ENCODE data around the gene TMEM41B.
"Not testable (repeated sequence)": the region's sequence is repeated elsewhere in the genome, so short reads cannot be mapped to it uniquely, and the experiment has no call there.

Gene TMEM41B

GRCh38 chr11:9304178-9304577, 10.2 kb downstream of the TMEM41B start:
- DNase-seq: no peak

- DNase-seq: peak; percentile 42
Measured at GRCh38 chr11:9302448-9302847, 11.9 kb downstream of the TMEM41B start.

GRCh38 chr11:9301720-9302119, 12.7 kb downstream of the TMEM41B start:
- peak; percentile 76 for DNase-seq

GRCh38 chr11:9293646-9294045, 20.7 kb downstream of the TMEM41B start:
- DNase-seq: no peak

GRCh38 chr11:9285850-9286587, 28.4 kb downstream of the TMEM41B start:
- no peak for DNase-seq

- peak; percentile 35 for DNase-seq
Measured at GRCh38 chr11:9280655-9281301, 33.6 kb downstream of the TMEM41B start.

- DNase-seq: no peak
Measured at GRCh38 chr11:9277176-9277575, 37.2 kb downstream of the TMEM41B start.

- DNase-seq: no peak
Measured at GRCh38 chr11:9276571-9276970, 37.8 kb downstream of the TMEM41B start.

GRCh38 chr11:9274499-9275258, 39.7 kb downstream of the TMEM41B start:
- no peak for DNase-seq

- peak; percentile 94 for DNase-seq
Measured at GRCh38 chr11:9273376-9274336, 40.7 kb downstream of the TMEM41B start.

- DNase-seq: no peak
Measured at GRCh38 chr11:9269492-9270013, 44.8 kb downstream of the TMEM41B start.

GRCh38 chr11:9267680-9268079, 46.7 kb downstream of the TMEM41B start:
- DNase-seq: no peak

GRCh38 chr11:9266926-9267325, 47.5 kb downstream of the TMEM41B start:
- DNase-seq: no peak

- DNase-seq: no peak
Measured at GRCh38 chr11:9266132-9266736, 48.2 kb downstream of the TMEM41B start.

- peak; percentile 93 for DNase-seq
Measured at GRCh38 chr11:9265211-9266131, 48.9 kb downstream of the TMEM41B start, which contains the start of gene DENND5A. TSS of gene DENND5A (minus strand) at chr11:9265350. CDS start at chr11:9265069, 281 bp downstream.

GRCh38 chr11:9264316-9265210, 49.8 kb downstream of the TMEM41B start:
- peak; percentile 98 for DNase-seq

GRCh38 chr11:9263840-9264315, 50.5 kb downstream of the TMEM41B start:
- peak; percentile 95 for DNase-seq

GRCh38 chr11:9260838-9261146, 53.6 kb downstream of the TMEM41B start:
- not testable (repeated sequence) for DNase-seq

Data from suppressor macrophage treated with lipopolysaccharide for 4 hours (primary cell).